Breast epithelium (tissue), 4 donors: ENCODE measurements around the gene INPP4A. TPM values are rescaled to one million over a fixed set of nuclear protein-coding genes. Genes with fewer than 3 reads are reported as not detected.
"Not testable (repeated sequence)": the region's sequence is repeated elsewhere in the genome, so short reads cannot be mapped to it uniquely, and the experiment has no call there.

Experiments
- DNase-seq, 2 donors: peaks; one replicate each; pipeline ENCODE4 v3.0.0-alpha.2; 2019; ENCODE audit warnings: low spot score in 2 of 2
- H3K27ac ChIP-seq, 2 donors: fragments of 200-600 bp; sonication (generic) in 1 of 2; one replicate each; pipeline ENCODE4 v1.5.1; 2016 to 2019; ENCODE audit warnings: mild to moderate bottlenecking in 1 of 2
- H3K27me3 ChIP-seq, 2 donors: fragments of 200-600 bp; sonication (generic) in 1 of 2; one replicate each; pipeline versions ENCODE4 v1.5.1 to v1.6.0; 2017 to 2019; ENCODE audit warnings: control low read depth in 1 of 2, mild to moderate bottlenecking in 1 of 2
- H3K36me3 ChIP-seq: fragments of 200-600 bp; one replicate; pipeline ENCODE4 v1.5.1; 2019
- H3K4me1 ChIP-seq, 2 donors: fragments of 200-600 bp; sonication (generic); one replicate each; pipeline ENCODE4 v1.5.1; 2016 to 2019; ENCODE audit warnings: control low read depth in 1 of 2
- H3K4me3 ChIP-seq, 3 donors: fragments of 200-600 bp; sonication (generic); 1 replicate in 2 of 3; 2 replicates in 1 of 3; pipeline ENCODE4 v1.5.1; 2016 to 2019; ENCODE audit warnings: mild to moderate bottlenecking in 3 of 3, moderate library complexity in 2 of 3
- H3K9me3 ChIP-seq, 2 donors: fragments of 200-600 bp; sonication (generic) in 1 of 2; one replicate each; pipeline ENCODE4 v1.5.1; 2016 to 2019; ENCODE audit warnings: control low read depth in 1 of 2
- CTCF ChIP-seq, 3 donors: fragments of 450-650 bp; IDR thresholded peaks; one replicate each; pipeline ENCODE4 v1.5.1; 2016 to 2017; ENCODE audit warnings: antibody characterized with exemption in 3 of 3, mild to moderate bottlenecking in 3 of 3, moderate library complexity in 3 of 3
- POLR2A ChIP-seq: fragments of 450-650 bp; IDR thresholded peaks from one replicate; pipeline ENCODE4 v1.6.1; 2016; ENCODE audit warnings: antibody characterized with exemption, mild to moderate bottlenecking, moderate library complexity
- POLR2AphosphoS5 ChIP-seq, 3 donors: sonication (generic); formaldehyde crosslinking; IDR thresholded peaks; one replicate each; pipeline ENCODE4 v1.6.1; 2017; ENCODE audit warnings: antibody characterized with exemption in 3 of 3
- intact Hi-C: fragments of 100-400 bp; cut with DNase I; formaldehyde crosslinking; loops from one replicate; pipeline ENCODE4 v1.15.1; 2023; ENCODE audit warnings: low total_unique reads
- total RNA-seq, 3 donors: library from RNA; depleted of rRNA; stranded (reverse); fragments of >200 nt; gene quantifications; one replicate each; pipeline ENCODE4 v1.1.0, GENCODE V29; 2016

Gene INPP4A
- total RNA-seq, 3 donors from 2014 or later, result 22.6 to 35.4 (median 25.8) TPM

DNA sequence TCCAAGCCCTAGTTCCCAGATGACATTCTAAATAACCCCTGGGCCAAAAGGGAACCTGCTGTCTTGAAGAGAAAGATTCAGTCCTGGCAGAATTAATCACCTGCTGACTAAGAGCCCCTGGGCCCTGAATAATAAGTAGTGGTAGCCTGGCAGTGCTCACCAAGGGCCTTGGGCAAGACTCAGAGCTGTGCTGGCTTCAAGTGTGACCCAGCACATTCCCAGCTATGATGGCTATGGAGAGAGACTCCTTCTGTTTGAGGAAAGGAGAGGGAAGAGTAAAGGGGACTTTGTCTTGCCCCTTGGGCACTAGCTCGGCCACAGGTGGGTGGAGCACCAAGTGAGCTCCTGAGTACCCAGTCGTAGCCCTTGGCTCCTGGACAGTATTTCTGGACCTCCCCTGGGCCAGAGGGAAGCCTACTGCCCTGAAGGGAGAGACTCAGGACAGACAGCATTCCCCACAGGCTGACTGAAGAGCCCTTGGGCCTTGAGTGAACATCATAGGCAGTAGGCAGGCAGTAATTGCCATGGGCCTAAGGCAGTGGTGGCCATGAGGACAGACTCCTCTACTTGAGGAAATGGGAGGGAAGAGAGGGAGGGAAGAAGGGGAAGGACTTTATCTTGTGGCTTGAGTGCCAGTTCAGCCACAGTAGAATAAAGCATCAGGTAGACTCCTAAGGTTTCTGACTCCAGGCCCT lies 40.0 kb upstream of the INPP4A start:
- Histone ChIP-seq H3K36me3 (no peaks in the 10 kb centered on the region), H3K4me3 (no peak overlapping the region), H3K9me3 (no peaks in the 10 kb centered on the region), H3K27ac (no peak overlapping the region), H3K4me1 (no peaks in the 10 kb centered on the region), H3K27me3 (no peaks in the 10 kb centered on the region)
- intact Hi-C loops, result no loop called here
- no peak for TF ChIP-seq POLR2A
- TF ChIP-seq POLR2AphosphoS5 (IDR thresholded peaks at IDR 0.05), result no peak
- TF ChIP-seq CTCF (IDR thresholded peaks at IDR 0.05), result no peak
- no peak for DNase-seq

GRCh38 chr2:98405301-98405700 lies 39.4 kb upstream of the INPP4A start:
- TF ChIP-seq CTCF (IDR thresholded peaks at IDR 0.05) (no peak), POLR2A (no peak), POLR2AphosphoS5 (IDR thresholded peaks at IDR 0.05) (no peak)
- Histone ChIP-seq H3K9me3 (no peaks in the 10 kb centered on the region), H3K4me3 (no peak overlapping the region), H3K36me3 (no peaks in the 10 kb centered on the region), H3K27me3 (no peaks in the 10 kb centered on the region), H3K4me1 (no peaks in the 10 kb centered on the region), H3K27ac (no peak overlapping the region)
- intact Hi-C loops, result no loop called here
- DNase-seq, result no peak

DNA sequence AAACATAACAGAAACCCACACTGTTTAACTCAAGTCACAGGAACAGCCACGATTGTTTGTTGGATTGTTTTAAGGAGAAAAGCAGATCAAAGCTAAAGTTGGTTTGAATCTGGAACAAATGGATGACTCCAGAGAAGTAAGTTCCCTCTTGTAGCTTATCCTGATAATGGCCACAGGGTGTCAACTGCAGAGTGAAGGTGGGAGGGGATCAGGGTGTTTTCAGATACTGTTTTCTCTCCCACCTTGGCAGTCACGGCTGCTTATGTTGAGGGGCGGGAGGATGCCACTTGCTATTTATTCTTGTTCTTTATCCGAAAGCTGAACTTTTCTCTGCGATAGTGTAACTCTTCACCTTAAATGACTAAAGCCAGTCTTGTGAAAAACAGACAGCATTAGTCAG lies 36.5 kb upstream of the INPP4A start:
- H3K27ac ChIP-seq, result no peak overlapping the region
- H3K4me3 ChIP-seq, result no peak overlapping the region
- no peaks in the 10 kb centered on the region for H3K9me3 ChIP-seq
- intact Hi-C loops, result no loop called here
- TF ChIP-seq CTCF (IDR thresholded peaks at IDR 0.05) (no peak), POLR2A (no peak), POLR2AphosphoS5 (IDR thresholded peaks at IDR 0.05) (no peak)
- no peaks in the 10 kb centered on the region for H3K27me3 ChIP-seq
- DNase-seq, result no peak
- no peaks in the 10 kb centered on the region for H3K4me1 ChIP-seq
- no peaks in the 10 kb centered on the region for H3K36me3 ChIP-seq

DNA sequence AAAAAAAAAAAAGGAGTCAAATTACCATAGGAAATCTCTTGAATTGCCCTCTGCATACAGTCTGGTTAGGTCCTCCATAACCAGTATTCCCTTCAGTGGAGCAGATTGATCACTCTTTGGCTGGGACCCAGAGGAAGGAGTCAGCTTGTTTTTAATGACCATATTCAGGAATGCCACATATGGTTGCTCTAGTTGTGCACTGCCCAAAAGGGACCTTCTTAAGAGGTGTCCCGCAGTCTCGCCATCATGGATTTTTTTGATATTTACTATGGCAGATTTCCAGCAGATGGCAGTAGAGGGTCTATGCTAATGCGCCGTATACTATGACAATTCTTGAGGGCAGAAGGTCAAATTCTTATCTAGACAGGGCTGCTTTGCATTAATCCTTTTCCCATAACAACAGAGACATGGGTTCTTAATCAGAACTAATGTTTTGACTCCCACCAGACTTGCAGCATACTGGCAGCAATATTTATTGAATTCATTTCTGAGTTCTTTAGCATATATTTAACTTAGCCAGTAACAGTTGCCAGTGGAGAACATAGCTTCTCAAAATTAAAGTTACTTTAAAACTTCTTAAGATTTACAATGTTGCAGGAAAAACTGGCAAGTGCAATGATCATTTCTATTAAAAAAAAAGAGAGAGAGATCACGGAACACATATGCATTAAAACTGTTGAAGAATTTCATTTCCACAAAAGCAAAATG lies 31.8 kb upstream of the INPP4A start:
- intact Hi-C loops, result no loop called here
- H3K27ac ChIP-seq, result no peak overlapping the region
- no peaks in the 10 kb centered on the region for H3K4me1 ChIP-seq
- H3K36me3 ChIP-seq, result no peaks in the 10 kb centered on the region
- no peak for DNase-seq
- H3K4me3 ChIP-seq, result no peak overlapping the region
- peaks cover 4 to 6% of the 10 kb centered on the region in 2 donors for H3K9me3 ChIP-seq
- TF ChIP-seq POLR2A (no peak), CTCF (IDR thresholded peaks at IDR 0.05) (peak; percentile 13 to 35 (median 33)), POLR2AphosphoS5 (IDR thresholded peaks at IDR 0.05) (no peak)
- H3K27me3 ChIP-seq, result no peaks in the 10 kb centered on the region

- H3K27me3 ChIP-seq, DNase-seq, H3K4me1 ChIP-seq, intact Hi-C loops, H3K4me3 ChIP-seq, H3K36me3 ChIP-seq, H3K27ac ChIP-seq, H3K9me3 ChIP-seq: not testable (repeated sequence)
Observed at GRCh38 chr2:98414246-98414645, 30.4 kb upstream of the INPP4A start.

GRCh38 chr2:98415719-98416248 lies 28.9 kb upstream of the INPP4A start:
- H3K36me3 ChIP-seq, DNase-seq, H3K4me3 ChIP-seq, H3K9me3 ChIP-seq, H3K27ac ChIP-seq, H3K4me1 ChIP-seq, H3K27me3 ChIP-seq, intact Hi-C loops: not testable (repeated sequence)
